Measurements from ENCODE around the gene GRB7.

DNA sequence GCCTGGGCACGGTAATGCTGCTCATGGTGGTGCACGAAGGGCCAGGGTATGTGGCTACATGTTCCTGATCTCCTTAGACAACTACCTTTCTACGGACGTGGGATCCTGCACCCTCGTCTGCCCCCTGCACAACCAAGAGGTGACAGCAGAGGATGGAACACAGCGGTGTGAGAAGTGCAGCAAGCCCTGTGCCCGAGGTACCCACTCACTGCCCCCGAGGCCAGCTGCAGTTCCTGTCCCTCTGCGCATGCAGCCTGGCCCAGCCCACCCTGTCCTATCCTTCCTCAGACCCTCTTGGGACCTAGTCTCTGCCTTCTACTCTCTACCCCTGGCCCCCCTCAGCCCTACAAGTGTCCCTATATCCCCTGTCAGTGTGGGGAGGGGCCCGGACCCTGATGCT, 25.9 kb upstream of the GRB7 start:
- no peak for TF ChIP-seq EZH2 (IDR thresholded peaks at IDR 0.05; ENCODE audit: borderline replicate concordance, low read depth, low read length, severe bottlenecking)
- TF ChIP-seq, protein P1, sequence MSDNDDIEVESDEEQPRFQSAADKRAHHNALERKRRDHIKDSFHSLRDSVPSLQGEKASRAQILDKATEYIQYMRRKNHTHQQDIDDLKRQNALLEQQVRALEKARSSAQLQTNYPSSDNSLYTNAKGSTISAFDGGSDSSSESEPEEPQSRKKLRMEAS (IDR thresholded peaks at IDR 0.05; ENCODE audit: insufficient read depth, insufficient read length), result no peak
- TF ChIP-seq, protein P2, sequence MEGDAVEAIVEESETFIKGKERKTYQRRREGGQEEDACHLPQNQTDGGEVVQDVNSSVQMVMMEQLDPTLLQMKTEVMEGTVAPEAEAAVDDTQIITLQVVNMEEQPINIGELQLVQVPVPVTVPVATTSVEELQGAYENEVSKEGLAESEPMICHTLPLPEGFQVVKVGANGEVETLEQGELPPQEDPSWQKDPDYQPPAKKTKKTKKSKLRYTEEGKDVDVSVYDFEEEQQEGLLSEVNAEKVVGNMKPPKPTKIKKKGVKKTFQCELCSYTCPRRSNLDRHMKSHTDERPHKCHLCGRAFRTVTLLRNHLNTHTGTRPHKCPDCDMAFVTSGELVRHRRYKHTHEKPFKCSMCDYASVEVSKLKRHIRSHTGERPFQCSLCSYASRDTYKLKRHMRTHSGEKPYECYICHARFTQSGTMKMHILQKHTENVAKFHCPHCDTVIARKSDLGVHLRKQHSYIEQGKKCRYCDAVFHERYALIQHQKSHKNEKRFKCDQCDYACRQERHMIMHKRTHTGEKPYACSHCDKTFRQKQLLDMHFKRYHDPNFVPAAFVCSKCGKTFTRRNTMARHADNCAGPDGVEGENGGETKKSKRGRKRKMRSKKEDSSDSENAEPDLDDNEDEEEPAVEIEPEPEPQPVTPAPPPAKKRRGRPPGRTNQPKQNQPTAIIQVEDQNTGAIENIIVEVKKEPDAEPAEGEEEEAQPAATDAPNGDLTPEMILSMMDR (IDR thresholded peaks at IDR 0.05; ENCODE audit: extremely low read depth in 1 of 2, insufficient read depth in 1 of 2, low read depth in 1 of 2, low read length in 2 of 2), result no peak
- no peak for TF ChIP-seq POLR2A (IDR thresholded peaks at IDR 0.05; ENCODE audit: low read depth, low read length)

Measured in endothelial cell of umbilical vein (primary cell).